Activated naive CD4-positive, alpha-beta T cell treated with anti-CD3 and anti-CD28 coated beads for 36 hours (primary cell): Measurements from ENCODE around the gene ZNF598. TPM values are rescaled to one million over a fixed set of nuclear protein-coding genes. Genes with fewer than 3 reads are reported as not detected.

Experiments
- CTCF ChIA-PET: fragments of 350-600 bp; sonication (Branson Sonifier 250); formaldehyde crosslinking; loops from one replicate; lab custom pipeline; 2021; ENCODE audit warnings: antibody characterized with exemption; lab: Charles Lee
- DNase-seq: peaks from one replicate; pipeline ENCODE4 v3.0.0-alpha.2; 2020
- H3K27ac Mint-ChIP-seq: one replicate; pipeline ENCODE4 v1.8.0; 2021; ENCODE audit warnings: mild to moderate bottlenecking, mixed read lengths
- H3K27me3 Mint-ChIP-seq: one replicate; pipeline ENCODE4 v1.8.0; 2021; ENCODE audit warnings: low read depth, mixed read lengths
- H3K36me3 Mint-ChIP-seq: one replicate; pipeline ENCODE4 v1.8.0; 2021; ENCODE audit warnings: low read depth, mixed read lengths
- H3K4me1 Mint-ChIP-seq: one replicate; pipeline ENCODE4 v1.8.0; 2021; ENCODE audit warnings: low read depth, mixed read lengths
- H3K4me3 Mint-ChIP-seq: one replicate; pipeline ENCODE4 v1.8.0; 2021; ENCODE audit warnings: mild to moderate bottlenecking, moderate library complexity, mixed read lengths
- H3K9me3 Mint-ChIP-seq: one replicate; pipeline ENCODE4 v1.8.0; 2021; ENCODE audit warnings: mixed read lengths
- intact Hi-C: fragments of 100-400 bp; cut with micrococcal nuclease; formaldehyde crosslinking; loops from one replicate; pipeline ENCODE4 v1.15.1; 2023
- total RNA-seq, 2 experiments: library from RNA; stranded (reverse); gene quantifications; one replicate each; pipeline ENCODE4 v1.2.3, GENCODE V29; 2021

Gene ZNF598
- total RNA-seq, 2 experiments from 2014 or later = 88.8 to 93.5 TPM

DNA sequence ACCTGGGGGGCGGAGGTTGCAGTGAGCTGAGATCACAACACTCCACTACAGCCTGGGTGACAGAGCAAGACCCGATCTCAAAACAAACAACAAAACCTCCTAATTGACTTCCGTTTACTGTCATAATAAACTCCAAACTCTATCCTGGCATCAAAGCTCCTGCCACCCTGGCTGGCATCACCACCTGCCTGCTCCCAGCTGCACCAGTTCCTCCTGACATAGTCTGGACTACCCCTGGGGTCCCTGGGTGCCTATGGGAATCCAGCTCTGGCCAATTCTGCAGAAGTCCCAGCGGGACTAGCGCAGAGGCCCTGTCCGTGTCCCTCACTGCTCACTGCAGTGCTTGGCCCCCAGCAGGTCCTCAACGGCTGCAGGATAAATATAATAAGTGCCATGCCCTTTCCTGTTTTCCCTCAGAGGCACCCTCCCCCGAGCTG lies 37.3 kb upstream of the ZNF598 start:
- no peaks in the 10 kb centered on the region for H3K27me3 Mint-ChIP-seq

DNA sequence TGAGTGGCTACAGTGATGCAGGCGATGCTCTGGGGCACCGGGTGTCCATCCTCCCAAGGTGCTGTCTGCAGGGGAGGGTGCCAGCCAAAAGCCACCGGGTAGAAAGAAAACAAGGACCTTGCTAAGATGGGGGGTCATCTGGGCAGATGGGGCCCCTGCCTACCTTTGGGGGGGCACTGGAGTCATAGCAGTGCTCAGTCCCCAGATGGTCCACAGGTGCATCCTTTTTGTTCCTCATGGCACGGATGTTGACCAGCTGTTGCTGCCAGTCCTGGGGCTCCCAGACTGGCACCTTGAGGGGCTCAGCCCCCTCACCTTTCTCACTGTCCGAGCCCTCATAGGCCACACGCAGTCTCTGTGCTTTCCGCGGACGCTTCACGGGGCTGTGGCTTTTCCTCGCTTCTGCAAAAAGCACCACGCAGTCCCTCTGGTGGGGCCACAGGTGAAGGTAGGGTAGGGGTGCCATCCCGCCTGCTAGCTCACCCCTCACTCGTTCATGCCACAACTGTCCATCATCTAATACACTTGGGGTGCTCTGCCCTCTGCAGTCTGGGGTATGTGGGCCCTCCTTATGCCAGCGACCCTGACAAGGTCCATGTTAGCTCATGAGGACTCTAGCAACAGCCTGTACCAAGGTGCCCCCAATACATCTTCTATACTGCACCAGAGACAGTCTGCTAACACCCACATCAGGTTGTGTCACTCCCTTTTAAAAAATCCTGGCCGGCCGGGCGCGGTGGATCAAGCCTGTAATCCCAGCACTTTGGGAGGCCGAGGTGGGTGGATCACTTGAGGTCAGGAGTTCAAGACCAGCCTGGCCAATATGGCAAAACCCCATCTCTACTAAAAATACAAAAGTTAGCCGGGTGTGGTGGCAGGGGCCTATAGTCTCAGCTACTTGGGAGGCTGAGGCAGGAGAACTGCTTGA lies 36.6 kb upstream of the ZNF598 start:
- H3K4me3 Mint-ChIP-seq = peak overlapping the region; percentile 93
- intact Hi-C loops = loop anchor here (2.0 to 5.0 kb wide), 2 partner anchors 17 to 976 kb away; partner anchors contain the start of genes HCFC1R1, THOC6 and TNFRSF12A
- peaks cover 16% of the 10 kb centered on the region for H3K4me1 Mint-ChIP-seq
- no peaks in the 10 kb centered on the region for H3K9me3 Mint-ChIP-seq
- no peak overlapping the region for H3K27ac Mint-ChIP-seq
- no peak for DNase-seq
- H3K36me3 Mint-ChIP-seq = peaks cover 1% of the 10 kb centered on the region
- CTCF ChIA-PET = interaction anchor here (1.6 kb wide), 1 partner anchor 98 kb away, joined by 5 read pairs; no protein-coding TSS in a partner anchor
- no peaks in the 10 kb centered on the region for H3K27me3 Mint-ChIP-seq

More for the DNA sequence above, 37.3 kb upstream of the ZNF598 start:
- CTCF ChIA-PET = interaction anchor here (0.9 to 1.6 kb wide), 2 partner anchors 97 to 100 kb away, joined by 3 to 5 read pairs; no protein-coding TSS in a partner anchor
- Mint-ChIP-seq H3K27ac (no peak overlapping the region), H3K4me1 (peaks cover 16% of the 10 kb centered on the region), H3K9me3 (no peaks in the 10 kb centered on the region), H3K4me3 (peak overlapping the region; percentile 93), H3K36me3 (peaks cover 2% of the 10 kb centered on the region)
- DNase-seq = no peak
- intact Hi-C loops = loop anchor here (1.0 to 5.0 kb wide), 3 partner anchors 18 to 975 kb away; partner anchors contain the start of genes HCFC1R1, THOC6, TNFRSF12A and TRAF7

DNA sequence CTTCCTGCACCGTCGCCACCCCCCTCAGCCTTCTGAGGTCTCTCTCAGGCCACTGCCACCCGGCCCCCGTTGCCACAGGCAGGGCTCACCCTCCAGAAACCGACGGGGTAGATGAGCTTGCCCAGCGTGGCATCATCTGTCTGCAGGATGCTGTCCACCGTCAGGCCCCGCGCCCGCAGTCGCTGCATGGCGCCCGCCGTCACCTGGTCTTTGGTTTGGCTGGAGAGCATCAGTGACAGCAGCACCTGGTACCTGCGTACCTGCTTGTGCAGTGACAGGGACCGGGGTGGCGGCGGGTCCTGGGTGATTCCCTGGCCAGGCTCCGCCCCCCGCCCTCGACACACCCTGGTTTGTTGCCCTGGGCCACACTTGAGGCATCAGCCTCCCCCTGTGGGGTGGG lies 34.9 kb upstream of the ZNF598 start:
- DNase-seq = no peak
- intact Hi-C loops = no loop called here
- Mint-ChIP-seq H3K27ac (no peak overlapping the region), H3K9me3 (no peaks in the 10 kb centered on the region), H3K4me3 (no peak overlapping the region), H3K4me1 (peaks cover 16% of the 10 kb centered on the region), H3K27me3 (no peaks in the 10 kb centered on the region), H3K36me3 (no peaks in the 10 kb centered on the region)
- CTCF ChIA-PET = interaction anchor here (1.5 kb wide), 1 partner anchor 96 kb away, joined by 4 read pairs; no protein-coding TSS in a partner anchor

DNA sequence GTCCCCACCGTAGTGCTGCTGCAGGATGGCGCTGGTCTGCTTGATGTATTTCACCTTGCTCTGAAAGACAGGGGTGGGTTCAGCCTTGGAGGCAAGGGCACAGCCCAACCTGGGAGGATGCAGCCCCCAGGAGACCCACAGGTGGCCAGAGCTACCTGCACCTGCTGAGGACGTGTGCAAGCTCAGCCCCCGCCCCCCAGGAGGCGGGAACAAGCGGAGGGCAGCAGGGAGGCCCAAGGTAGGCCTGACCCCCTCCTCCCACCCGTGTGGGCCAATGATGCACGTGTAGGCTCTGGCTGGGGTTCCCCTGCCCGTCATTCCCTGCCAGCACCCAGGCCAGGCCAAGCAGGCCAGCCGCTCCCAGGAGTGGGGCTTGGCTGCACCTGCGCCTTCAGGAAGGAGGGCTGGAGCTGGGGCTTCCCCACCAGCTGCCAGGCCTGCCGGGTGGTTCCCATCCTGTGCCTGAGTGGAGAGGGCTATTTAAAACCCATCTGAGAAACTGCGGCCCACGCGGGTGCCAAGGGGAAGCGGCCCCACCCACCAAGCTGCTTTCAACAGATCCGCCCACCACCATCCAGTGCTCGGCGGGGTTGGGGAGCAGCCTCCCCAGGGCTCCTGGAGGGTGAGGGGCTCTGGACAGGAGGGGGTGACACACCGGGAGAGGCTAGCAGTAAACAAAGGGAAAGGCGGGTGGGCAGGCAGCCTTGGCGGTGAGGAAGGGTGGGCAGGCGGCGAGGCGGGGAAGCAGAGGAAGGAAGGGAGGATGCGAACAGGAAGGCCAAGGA lies 34.2 kb upstream of the ZNF598 start:
- Mint-ChIP-seq H3K4me3 (no peak overlapping the region), H3K27ac (no peak overlapping the region), H3K36me3 (no peaks in the 10 kb centered on the region), H3K9me3 (no peaks in the 10 kb centered on the region), H3K4me1 (peaks cover 12% of the 10 kb centered on the region), H3K27me3 (no peaks in the 10 kb centered on the region)
- DNase-seq = no peak
- intact Hi-C loops = no loop called here
- CTCF ChIA-PET = interaction anchor here (1.5 kb wide), 1 partner anchor 96 kb away, joined by 4 read pairs; no protein-coding TSS in a partner anchor

DNA sequence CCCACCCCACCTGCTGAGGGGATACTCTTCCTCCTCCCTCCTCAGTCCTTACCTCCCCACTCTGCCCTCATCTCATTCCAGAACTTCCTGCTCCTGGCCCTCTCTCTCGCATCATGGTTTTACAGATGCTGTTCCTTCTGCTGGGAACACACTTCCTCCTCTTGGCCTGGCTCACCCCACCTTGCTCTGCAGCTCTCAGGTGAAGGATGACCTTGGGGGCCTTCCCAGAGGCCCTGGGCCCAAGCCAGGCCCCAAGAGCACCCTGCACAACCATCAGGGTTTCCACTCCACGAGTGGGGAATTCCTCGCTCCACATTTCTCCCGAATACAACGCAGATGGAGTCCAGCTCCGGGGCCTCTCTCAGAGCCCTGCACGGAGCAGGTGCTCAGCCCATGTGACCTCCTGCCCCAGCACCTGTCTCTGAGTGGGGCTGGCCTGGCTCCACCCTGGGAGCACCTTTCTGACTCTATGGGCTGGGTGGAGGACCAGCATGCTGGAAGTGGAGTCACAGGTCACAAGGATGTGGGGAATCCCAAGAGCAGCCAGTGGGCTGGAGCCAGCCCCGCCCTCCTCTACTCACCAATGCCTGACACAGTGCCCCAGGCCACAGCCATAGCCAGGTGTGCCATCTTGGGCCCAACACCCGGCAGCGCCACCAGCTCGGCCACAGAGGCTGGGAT lies 33.5 kb upstream of the ZNF598 start:
- no peaks in the 10 kb centered on the region for H3K9me3 Mint-ChIP-seq
- H3K27ac Mint-ChIP-seq = no peak overlapping the region
- CTCF ChIA-PET = no interaction called here
- H3K27me3 Mint-ChIP-seq = no peaks in the 10 kb centered on the region
- no peaks in the 10 kb centered on the region for H3K36me3 Mint-ChIP-seq
- DNase-seq = no peak
- H3K4me1 Mint-ChIP-seq = peaks cover 4% of the 10 kb centered on the region
- H3K4me3 Mint-ChIP-seq = no peak overlapping the region
- intact Hi-C loops = no loop called here

DNA sequence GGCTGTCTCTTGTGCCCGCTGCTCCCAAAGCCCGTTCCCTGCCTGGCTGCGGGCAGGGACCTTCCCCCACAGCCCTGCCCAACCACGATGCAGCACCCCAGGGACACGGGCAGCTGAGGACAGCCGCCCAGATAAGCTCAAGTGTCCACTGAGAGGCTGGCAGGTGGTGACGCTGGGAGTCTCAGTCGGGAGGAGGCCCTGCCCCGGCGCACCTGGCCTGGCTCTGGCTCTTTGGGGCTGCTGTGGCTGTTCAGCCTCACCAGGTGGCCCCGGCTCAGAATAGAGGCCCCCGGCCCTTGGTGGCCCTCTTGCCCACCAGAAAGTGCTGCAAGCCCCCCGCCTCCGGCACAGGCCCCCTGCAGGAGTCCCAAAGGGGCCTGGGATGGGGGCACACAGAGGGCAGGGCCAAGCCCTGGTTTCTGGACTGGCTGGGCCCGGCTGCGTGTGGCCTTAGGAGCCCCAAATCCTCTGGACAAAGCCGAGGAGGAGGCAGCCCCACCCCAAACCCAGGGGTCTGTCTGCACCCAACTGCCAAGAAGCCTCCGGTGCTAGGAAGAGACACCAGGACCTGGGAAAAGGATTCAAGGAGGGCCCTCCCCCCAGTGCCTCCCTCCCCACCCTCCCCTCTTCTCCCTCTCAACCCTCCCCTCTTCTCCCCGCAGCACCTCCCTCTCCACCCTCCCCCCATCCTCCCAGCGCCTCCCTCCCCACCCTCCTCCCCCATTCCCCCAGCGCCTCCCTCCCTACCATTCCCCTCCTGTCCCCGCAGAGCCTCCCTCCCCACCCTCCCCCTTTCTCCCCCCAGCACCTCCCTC lies 32.8 kb upstream of the ZNF598 start:
- no peak for DNase-seq
- no peaks in the 10 kb centered on the region for H3K36me3 Mint-ChIP-seq
- H3K9me3 Mint-ChIP-seq = no peaks in the 10 kb centered on the region
- no peaks in the 10 kb centered on the region for H3K27me3 Mint-ChIP-seq
- intact Hi-C loops = no loop called here
- CTCF ChIA-PET = no interaction called here
- no peak overlapping the region for H3K27ac Mint-ChIP-seq
- peaks cover 4% of the 10 kb centered on the region for H3K4me1 Mint-ChIP-seq
- no peak overlapping the region for H3K4me3 Mint-ChIP-seq

DNA sequence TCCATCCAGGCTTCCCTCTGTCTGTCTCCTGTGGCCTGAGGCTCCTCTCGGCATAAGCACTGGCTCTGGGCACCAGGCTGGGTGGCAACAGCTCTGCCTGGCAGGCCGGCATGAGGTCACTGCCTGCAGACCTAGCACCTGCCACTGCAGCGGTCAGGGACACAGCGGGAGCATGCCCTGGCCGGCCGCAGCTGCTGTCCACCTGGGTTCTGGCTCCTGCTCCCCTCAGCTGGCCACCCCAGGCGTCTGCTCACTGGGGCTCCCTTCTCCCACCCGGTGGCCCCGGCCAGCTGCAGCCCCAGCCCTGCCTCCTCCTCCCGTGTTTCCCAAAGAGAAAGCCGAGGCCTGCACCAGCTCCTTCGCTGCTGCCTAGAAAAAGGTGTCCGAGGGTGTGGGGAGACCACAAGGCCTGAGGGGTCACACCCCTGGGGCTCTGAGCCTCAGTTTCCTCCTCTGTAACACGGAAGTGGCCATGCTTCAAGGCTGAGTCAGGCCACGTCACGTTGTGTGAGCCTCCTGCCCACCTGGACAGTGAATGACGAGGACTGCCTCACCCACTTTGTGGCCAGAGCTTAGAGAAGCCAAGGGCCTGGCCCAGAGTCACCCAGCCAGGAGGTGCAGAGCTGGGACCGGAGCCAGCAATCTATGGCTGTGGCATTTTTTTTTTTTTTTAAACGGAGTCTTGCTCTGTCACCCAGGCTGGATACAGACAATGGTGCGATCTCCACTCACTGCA lies 31.3 kb upstream of the ZNF598 start:
- no peaks in the 10 kb centered on the region for H3K9me3 Mint-ChIP-seq
- no peak overlapping the region for H3K27ac Mint-ChIP-seq
- H3K4me3 Mint-ChIP-seq = no peak overlapping the region
- CTCF ChIA-PET = interaction anchor here (0.8 kb wide), 1 partner anchor 16 kb away, joined by 3 read pairs; no protein-coding TSS in a partner anchor
- H3K27me3 Mint-ChIP-seq = no peaks in the 10 kb centered on the region
- no peak for DNase-seq
- intact Hi-C loops = no loop called here
- H3K36me3 Mint-ChIP-seq = no peaks in the 10 kb centered on the region
- no peaks in the 10 kb centered on the region for H3K4me1 Mint-ChIP-seq

DNA sequence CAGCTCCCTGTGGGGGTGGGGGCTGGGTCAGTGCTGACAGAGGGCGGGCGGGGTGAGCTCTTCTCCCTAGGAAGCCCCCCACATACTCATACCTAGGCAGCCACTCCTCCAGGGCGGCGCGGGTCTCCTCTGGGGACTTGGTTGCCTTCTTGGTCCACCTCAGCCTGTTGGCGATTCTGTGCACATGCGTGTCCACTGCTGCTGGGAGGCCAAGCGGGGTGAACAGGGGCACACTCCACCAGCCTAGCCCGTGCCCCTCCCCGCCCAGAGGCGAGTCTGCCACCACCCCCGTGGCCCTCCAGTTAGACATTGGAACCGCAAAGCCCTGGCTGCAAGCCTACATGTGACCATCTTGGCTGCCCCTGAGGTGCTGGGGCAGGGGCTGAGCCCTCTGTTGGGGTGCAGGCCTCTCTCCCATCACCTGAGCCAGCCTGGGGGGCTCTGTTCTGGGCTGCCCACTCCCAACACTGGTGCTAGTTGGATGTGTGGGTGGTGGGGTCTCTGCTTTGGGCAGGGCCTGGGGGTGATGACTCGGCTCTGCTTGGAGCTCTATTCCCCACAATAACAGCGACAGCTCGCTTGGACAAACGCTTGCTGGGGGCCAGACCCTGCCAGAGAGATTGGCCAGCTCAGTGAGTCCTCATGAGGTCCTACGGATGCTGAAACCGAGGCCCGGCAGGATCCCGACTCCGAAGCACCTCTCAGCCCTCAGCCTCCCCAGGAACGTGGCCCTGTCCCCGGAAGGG lies 30.6 kb upstream of the ZNF598 start:
- no peaks in the 10 kb centered on the region for H3K9me3 Mint-ChIP-seq
- intact Hi-C loops = no loop called here
- CTCF ChIA-PET = interaction anchor here (0.8 kb wide), 1 partner anchor 101 kb away, joined by 3 read pairs; no protein-coding TSS in a partner anchor
- H3K4me1 Mint-ChIP-seq = no peaks in the 10 kb centered on the region
- H3K4me3 Mint-ChIP-seq = no peak overlapping the region
- no peak for DNase-seq
- H3K36me3 Mint-ChIP-seq = no peaks in the 10 kb centered on the region
- H3K27ac Mint-ChIP-seq = no peak overlapping the region
- H3K27me3 Mint-ChIP-seq = no peaks in the 10 kb centered on the region

DNA sequence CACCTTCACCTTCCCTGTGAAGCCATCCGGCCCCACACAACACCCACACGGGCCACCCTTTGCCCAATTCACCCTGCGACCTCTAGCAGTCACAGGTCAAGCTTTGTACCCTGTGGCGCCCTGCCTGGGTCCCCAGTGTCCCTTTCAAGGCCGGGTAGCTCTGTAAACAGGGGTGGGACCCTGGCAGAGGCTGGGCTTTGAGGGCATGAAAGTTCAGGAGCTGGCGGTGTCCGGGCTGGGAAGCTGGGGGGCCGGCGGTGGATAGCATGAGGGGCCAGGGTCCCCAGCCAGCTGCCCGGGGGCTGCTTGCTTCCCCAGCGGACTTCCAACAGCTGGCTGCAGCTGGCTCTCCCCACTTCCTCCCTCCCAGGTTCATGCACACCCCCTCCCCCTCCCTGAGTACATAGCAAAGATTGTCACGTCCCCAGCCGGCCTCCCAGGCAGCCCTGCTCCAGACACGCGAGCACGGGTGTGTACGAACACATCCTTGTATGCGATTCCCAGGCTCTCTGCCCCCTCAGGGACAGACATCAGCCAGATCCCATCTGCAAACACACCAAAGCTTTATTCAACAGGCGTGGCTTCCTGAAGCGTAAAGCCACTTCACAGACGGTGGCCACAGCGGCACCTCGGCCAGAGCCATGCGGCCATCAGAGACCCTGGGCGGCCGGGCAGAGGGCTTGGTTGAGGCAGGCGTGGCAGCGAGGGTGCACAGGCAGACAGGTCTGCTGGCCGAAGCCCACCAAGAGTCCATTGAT lies 29.8 kb upstream of the ZNF598 start:
- DNase-seq = no peak
- Mint-ChIP-seq H3K27me3 (no peaks in the 10 kb centered on the region), H3K9me3 (no peaks in the 10 kb centered on the region), H3K4me1 (no peaks in the 10 kb centered on the region), H3K4me3 (no peak overlapping the region), H3K27ac (no peak overlapping the region), H3K36me3 (no peaks in the 10 kb centered on the region)
- CTCF ChIA-PET = interaction anchor here (0.8 kb wide), 1 partner anchor 101 kb away, joined by 3 read pairs; no protein-coding TSS in a partner anchor
- intact Hi-C loops = no loop called here
